HG02973 (cell line): Measurements from ENCODE around the gene GPSM1.

Source experiments
- ATAC-seq: cut with Tn5 transposase; IDR thresholded peaks from one replicate; pipeline ENCODE4 v1.9.1; 2021; ENCODE audit warnings: moderate library complexity; ENCODE audit not compliant: unreplicated experiment

GPSM1 gene

GRCh38 chr9:136407911-136408310 lies 80.6 kb downstream of the GPSM1 start:
- ATAC-seq, result no peak
